ENCODE measurements around the gene ARHGAP12. TPM values are rescaled to one million over a fixed set of nuclear protein-coding genes. Genes with fewer than 3 reads are reported as not detected.
A peak's percentile ranks its signal among the peaks of the same experiment; 100 is the strongest.

The ARHGAP12 gene
- total RNA-seq, 2 donors from 2014 or later, result 34.3 to 44.9 TPM

GRCh38 chr10:31930856-31931255 is 2.2 kb upstream of the ARHGAP12 start:
- Histone ChIP-seq H3K27ac (peak overlapping the region; percentile 97 to 98), H3K4me1 (replicated peaks) (peaks cover 3% of the 10 kb centered on the region), H3K9me3 (no peaks in the 10 kb centered on the region), H3K27me3 (replicated peaks; ENCODE audit: insufficient read depth) (no peaks in the 10 kb centered on the region), H3K4me3 (no peak overlapping the region), H3K36me3 (no peaks in the 10 kb centered on the region)
- TF ChIP-seq POLR2A (IDR thresholded peaks at IDR 0.05) (no peak), CTCF (IDR thresholded peaks at IDR 0.05) (no peak), POLR2AphosphoS5 (IDR thresholded peaks at IDR 0.05) (no peak)
- WGBS, result 43% methylated on average over 1 of the region's 1 CpG
- intact Hi-C loops (cut with DNase I), result no loop called here
- no peak for DNase-seq (ENCODE audit: low spot score)

DNA sequence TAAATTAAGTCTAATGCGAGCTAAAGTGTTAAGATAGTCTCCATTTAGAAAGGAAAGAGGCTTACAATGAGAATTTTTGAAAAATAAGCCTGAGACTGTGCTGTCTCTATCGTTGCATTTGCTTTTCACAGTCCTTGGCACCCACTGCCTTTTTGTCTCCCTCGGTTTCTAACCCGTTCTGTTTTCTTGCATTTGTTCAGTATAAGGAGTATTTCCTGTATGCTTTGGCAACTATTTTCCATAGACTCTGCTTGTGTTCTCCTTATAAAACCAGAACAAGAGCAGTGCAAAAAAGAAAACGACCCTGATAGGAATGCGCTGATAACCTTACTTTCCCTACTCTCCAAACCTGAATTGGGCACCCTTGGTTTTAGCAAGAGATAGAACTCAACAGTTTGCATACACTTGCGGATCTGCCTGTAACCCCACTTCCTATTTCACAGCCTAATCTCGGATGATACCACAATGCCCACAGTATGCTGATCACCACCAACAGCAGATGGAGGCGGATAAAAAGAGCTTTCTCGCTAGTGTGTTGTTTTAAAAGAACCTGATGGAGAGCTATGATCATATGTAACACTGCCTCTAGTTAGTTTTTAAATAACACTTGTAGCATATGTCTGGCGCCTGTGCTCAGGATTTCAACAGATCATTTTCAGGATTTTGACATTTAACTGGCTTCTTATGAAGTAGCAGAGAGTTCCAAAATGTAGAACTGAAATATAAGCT is 1.6 kb upstream of the ARHGAP12 start:
- intact Hi-C loops (cut with DNase I), result no loop called here
- TF ChIP-seq POLR2A (IDR thresholded peaks at IDR 0.05) (no peak), POLR2AphosphoS5 (IDR thresholded peaks at IDR 0.05) (peak; percentile 14)
- peak overlapping the region; percentile 89 to 97 for H3K4me3 ChIP-seq
- no peaks in the 10 kb centered on the region for H3K27me3 ChIP-seq (replicated peaks; ENCODE audit: insufficient read depth)
- H3K4me1 ChIP-seq (replicated peaks), result peaks cover 3% of the 10 kb centered on the region
- DNase-seq (ENCODE audit: low spot score), result peak; percentile 10
- no peaks in the 10 kb centered on the region for H3K36me3 ChIP-seq
- H3K27ac ChIP-seq, result peak overlapping the region; percentile 97 to 98
- no peaks in the 10 kb centered on the region for H3K9me3 ChIP-seq
- 5% methylated on average over 11 of the region's 11 CpGs for WGBS

DNA sequence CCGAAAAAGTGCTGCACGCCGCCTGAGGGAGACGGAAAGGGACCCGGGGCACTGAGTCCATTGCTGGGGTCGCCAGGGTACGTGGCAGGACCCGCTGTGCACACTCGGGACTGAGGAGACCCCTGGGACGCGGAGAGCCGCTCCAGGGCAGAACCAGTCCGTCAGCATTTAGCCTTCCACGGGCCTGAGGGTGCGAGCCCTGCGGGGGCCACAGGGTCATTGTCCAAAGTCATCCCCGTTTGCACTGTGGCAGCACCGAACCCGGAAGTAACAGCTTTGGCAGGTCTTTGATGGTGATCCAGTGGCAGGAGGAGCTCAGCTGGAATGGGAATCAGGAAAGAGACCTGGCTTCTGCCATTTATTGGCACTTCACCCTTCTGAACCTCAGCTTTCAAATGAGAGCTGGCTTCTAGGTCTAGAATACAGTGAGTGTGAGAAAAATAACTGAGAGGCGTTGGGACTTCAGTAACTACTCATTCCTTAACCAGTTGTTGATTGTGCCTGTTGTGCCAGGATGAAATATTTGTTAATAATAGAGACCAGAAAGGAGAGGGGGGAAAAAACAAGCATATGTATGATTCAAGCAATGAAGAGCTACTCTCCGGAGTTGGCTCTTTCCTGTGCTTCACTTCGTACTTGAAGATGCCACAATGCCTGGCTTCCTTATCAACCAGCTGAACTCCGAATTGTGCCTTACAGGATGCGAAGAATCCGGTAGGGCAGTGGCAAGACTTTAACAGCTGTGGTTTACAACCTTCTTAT is 811 bp upstream of the ARHGAP12 start:
- peak; percentile 59 for DNase-seq (ENCODE audit: low spot score)
- WGBS, result under 1% methylated on average over 18 of the region's 25 CpGs
- intact Hi-C loops (cut with DNase I), result loop anchor here (5.0 to 10.0 kb wide), 2 partner anchors 125 to 418 kb away; partner anchors contain the start of genes EPC1 and KIF5B

GRCh38 chr10:31927884-31928548 is 615 bp downstream of the ARHGAP12 start:
- Histone ChIP-seq H3K36me3 (no peaks in the 10 kb centered on the region), H3K27ac (peak overlapping the region; percentile 97 to 98), H3K4me1 (replicated peaks) (peaks cover 3% of the 10 kb centered on the region), H3K9me3 (no peaks in the 10 kb centered on the region), H3K4me3 (peak overlapping the region; percentile 89 to 97), H3K27me3 (replicated peaks; ENCODE audit: insufficient read depth) (no peaks in the 10 kb centered on the region)
- peak; percentile 42 for DNase-seq (ENCODE audit: low spot score)
- WGBS, result under 1% methylated on average over 34 of the region's 58 CpGs
- TF ChIP-seq POLR2A (IDR thresholded peaks at IDR 0.05) (no peak), CTCF (IDR thresholded peaks at IDR 0.05) (peak in 2 of 4 experiments; percentile 34 to 45)
- intact Hi-C loops (cut with DNase I), result loop anchor here (5.0 to 10.0 kb wide), 2 partner anchors 127 to 419 kb away; partner anchors contain the start of genes EPC1 and KIF5B

More for the DNA sequence above, 811 bp upstream of the ARHGAP12 start:
- peak overlapping the region; percentile 97 to 98 for H3K27ac ChIP-seq
- H3K4me1 ChIP-seq (replicated peaks), result peaks cover 3% of the 10 kb centered on the region
- H3K36me3 ChIP-seq, result no peaks in the 10 kb centered on the region
- no peak for TF ChIP-seq CTCF (IDR thresholded peaks at IDR 0.05)
- TF ChIP-seq POLR2A (IDR thresholded peaks at IDR 0.05), result no peak
- peak; percentile 28 for TF ChIP-seq POLR2AphosphoS5 (IDR thresholded peaks at IDR 0.05)
- H3K4me3 ChIP-seq, result peak overlapping the region; percentile 89 to 97
- H3K9me3 ChIP-seq, result no peaks in the 10 kb centered on the region
- no peaks in the 10 kb centered on the region for H3K27me3 ChIP-seq (replicated peaks; ENCODE audit: insufficient read depth)

GRCh38 chr10:31927565-31927883 is 1.1 kb downstream of the ARHGAP12 start:
- DNase-seq (ENCODE audit: low spot score), result no peak
- intact Hi-C loops (cut with DNase I), result loop anchor here (5.0 to 10.0 kb wide), 2 partner anchors 127 to 420 kb away; partner anchors contain the start of genes EPC1 and KIF5B
- Histone ChIP-seq H3K4me3 (peak overlapping the region; percentile 89 to 97), H3K27ac (peak overlapping the region; percentile 97 to 98), H3K27me3 (replicated peaks; ENCODE audit: insufficient read depth) (no peaks in the 10 kb centered on the region), H3K9me3 (no peaks in the 10 kb centered on the region), H3K36me3 (no peaks in the 10 kb centered on the region), H3K4me1 (replicated peaks) (peaks cover 3% of the 10 kb centered on the region)
- peak; percentile 14 for TF ChIP-seq POLR2AphosphoS5 (IDR thresholded peaks at IDR 0.05)
- TF ChIP-seq POLR2A (IDR thresholded peaks at IDR 0.05), result no peak
- no peak for TF ChIP-seq CTCF (IDR thresholded peaks at IDR 0.05)
- WGBS, result 0% methylated on average over 12 of the region's 12 CpGs

Measured in prostate gland (tissue), 2 donors.